ENCODE measurements around the gene BAG2.

The BAG2 gene

GRCh38 chr6:57190140-57190539 lies 18.0 kb downstream of the BAG2 start:
- H3K36me3 ChIP-seq (replicated peaks): peaks cover 39% of the 10 kb centered on the region
- in situ Hi-C loops (cut with HindIII; ENCODE audit: low pct_ligation_motif_present, low sequenced_read_pairs): loop anchor here (25.0 kb wide), 1 partner anchor 122 kb away; the partner anchor contains the start of gene PRIM2
- DNase-seq: no peak

GRCh38 chr6:57193177-57193576 lies 21.1 kb downstream of the BAG2 start:
- Histone ChIP-seq H3K4me3 (ENCODE audit: low read depth, low read length) (no peak overlapping the region), H3K27ac (no peak overlapping the region), H3K36me3 (replicated peaks) (peaks cover 35% of the 10 kb centered on the region), H3K27me3 (replicated peaks) (no peaks in the 10 kb centered on the region)
- TF ChIP-seq, protein P1, sequence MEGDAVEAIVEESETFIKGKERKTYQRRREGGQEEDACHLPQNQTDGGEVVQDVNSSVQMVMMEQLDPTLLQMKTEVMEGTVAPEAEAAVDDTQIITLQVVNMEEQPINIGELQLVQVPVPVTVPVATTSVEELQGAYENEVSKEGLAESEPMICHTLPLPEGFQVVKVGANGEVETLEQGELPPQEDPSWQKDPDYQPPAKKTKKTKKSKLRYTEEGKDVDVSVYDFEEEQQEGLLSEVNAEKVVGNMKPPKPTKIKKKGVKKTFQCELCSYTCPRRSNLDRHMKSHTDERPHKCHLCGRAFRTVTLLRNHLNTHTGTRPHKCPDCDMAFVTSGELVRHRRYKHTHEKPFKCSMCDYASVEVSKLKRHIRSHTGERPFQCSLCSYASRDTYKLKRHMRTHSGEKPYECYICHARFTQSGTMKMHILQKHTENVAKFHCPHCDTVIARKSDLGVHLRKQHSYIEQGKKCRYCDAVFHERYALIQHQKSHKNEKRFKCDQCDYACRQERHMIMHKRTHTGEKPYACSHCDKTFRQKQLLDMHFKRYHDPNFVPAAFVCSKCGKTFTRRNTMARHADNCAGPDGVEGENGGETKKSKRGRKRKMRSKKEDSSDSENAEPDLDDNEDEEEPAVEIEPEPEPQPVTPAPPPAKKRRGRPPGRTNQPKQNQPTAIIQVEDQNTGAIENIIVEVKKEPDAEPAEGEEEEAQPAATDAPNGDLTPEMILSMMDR (IDR thresholded peaks at IDR 0.05; ENCODE audit: low read depth, low read length, missing control alignments): no peak
- no peak for DNase-seq
- in situ Hi-C loops (cut with HindIII; ENCODE audit: low pct_ligation_motif_present, low sequenced_read_pairs): loop anchor here (25.0 kb wide), 1 partner anchor 119 kb away; the partner anchor contains the start of gene PRIM2

More at GRCh38 chr6:57190140-57190539, 18.0 kb downstream of the BAG2 start:
- no peaks in the 10 kb centered on the region for H3K27me3 ChIP-seq (replicated peaks)
- H3K27ac ChIP-seq: peak overlapping the region; percentile 1
- no peak overlapping the region for H3K4me3 ChIP-seq (ENCODE audit: low read depth, low read length)
- TF ChIP-seq, protein P1 (IDR thresholded peaks at IDR 0.05; ENCODE audit: low read depth, low read length, missing control alignments): peak; percentile 48

- H3K27ac ChIP-seq: no peak overlapping the region
- peaks cover 25% of the 10 kb centered on the region for H3K36me3 ChIP-seq (replicated peaks)
- in situ Hi-C loops (cut with HindIII; ENCODE audit: low pct_ligation_motif_present, low sequenced_read_pairs): loop anchor here (25.0 kb wide), 1 partner anchor 117 kb away; the partner anchor contains the start of gene PRIM2
- H3K4me3 ChIP-seq (ENCODE audit: low read depth, low read length): no peak overlapping the region
- no peaks in the 10 kb centered on the region for H3K27me3 ChIP-seq (replicated peaks)
- no peak for DNase-seq
- TF ChIP-seq, protein P1 (IDR thresholded peaks at IDR 0.05; ENCODE audit: low read depth, low read length, missing control alignments): no peak
Measured at GRCh38 chr6:57195457-57195856, 23.3 kb downstream of the BAG2 start.

- TF ChIP-seq, protein P1 (IDR thresholded peaks at IDR 0.05; ENCODE audit: low read depth, low read length, missing control alignments): no peak
- Histone ChIP-seq H3K27me3 (replicated peaks) (no peaks in the 10 kb centered on the region), H3K27ac (no peak overlapping the region), H3K4me3 (ENCODE audit: low read depth, low read length) (no peak overlapping the region), H3K36me3 (replicated peaks) (peaks cover 10% of the 10 kb centered on the region)
- no peak for DNase-seq
- in situ Hi-C loops (cut with HindIII; ENCODE audit: low pct_ligation_motif_present, low sequenced_read_pairs): loop anchor here (25.0 kb wide), 1 partner anchor 113 kb away; the partner anchor contains the start of gene PRIM2
Measured at GRCh38 chr6:57198926-57199636, 27.0 kb downstream of the BAG2 start.

DNA sequence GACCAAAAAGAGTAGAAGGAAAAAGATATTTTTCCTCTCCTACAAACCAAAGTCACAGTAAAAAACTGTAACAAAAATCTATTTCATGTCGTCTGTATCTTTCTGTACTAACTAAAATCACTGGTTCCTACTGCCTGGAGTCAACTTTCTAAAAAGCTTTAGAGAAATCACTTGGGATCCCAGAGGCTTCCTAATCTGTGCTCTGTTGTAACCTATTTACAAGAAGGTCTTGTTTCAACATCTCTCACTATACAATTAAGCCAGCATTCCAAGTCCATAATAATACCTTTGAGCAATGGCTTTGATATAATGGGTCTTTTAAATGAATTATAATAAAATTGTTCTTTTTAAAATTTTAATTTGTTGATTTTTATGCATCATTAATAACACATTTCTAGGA lies 29.6 kb downstream of the BAG2 start:
- in situ Hi-C loops (cut with HindIII; ENCODE audit: low pct_ligation_motif_present, low sequenced_read_pairs): no loop called here
- Histone ChIP-seq H3K27me3 (replicated peaks) (no peaks in the 10 kb centered on the region), H3K36me3 (replicated peaks) (peaks cover 10% of the 10 kb centered on the region), H3K4me3 (ENCODE audit: low read depth, low read length) (no peak overlapping the region), H3K27ac (no peak overlapping the region)
- no peak for DNase-seq
- TF ChIP-seq, protein P1 (IDR thresholded peaks at IDR 0.05; ENCODE audit: low read depth, low read length, missing control alignments): no peak
